GM21528 (cell line): ENCODE measurements around the gene HCN3.

Experiments
- ATAC-seq: cut with Tn5 transposase; IDR thresholded peaks from one replicate; pipeline ENCODE4 v1.9.1; 2021; ENCODE audit warnings: mild to moderate bottlenecking, moderate library complexity; ENCODE audit not compliant: unreplicated experiment, low FRiP score

HCN3 gene

DNA sequence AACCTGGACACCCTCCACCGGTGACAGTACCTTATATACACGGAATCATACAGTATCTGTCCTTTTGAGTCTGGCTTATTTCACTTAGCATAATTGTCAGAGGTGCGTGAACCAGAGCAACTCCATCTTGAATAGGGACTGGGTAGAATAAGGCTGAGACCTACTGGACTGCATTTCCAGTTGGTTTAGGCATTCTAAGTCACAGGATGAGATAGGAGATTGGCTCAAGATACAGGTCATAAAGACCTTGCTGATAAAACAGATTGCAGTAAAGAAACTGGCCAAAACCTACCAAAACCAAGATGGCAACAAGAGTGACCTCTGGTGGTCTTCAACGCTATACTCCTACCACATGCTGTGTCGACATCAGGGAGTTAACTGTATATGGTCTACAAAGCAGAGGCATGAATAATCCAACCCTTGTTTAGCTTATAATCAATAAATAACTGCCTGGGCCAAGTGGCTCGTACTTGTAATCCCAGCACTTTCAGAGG lies 30.0 kb downstream of the HCN3 start:
- no peak for ATAC-seq

DNA sequence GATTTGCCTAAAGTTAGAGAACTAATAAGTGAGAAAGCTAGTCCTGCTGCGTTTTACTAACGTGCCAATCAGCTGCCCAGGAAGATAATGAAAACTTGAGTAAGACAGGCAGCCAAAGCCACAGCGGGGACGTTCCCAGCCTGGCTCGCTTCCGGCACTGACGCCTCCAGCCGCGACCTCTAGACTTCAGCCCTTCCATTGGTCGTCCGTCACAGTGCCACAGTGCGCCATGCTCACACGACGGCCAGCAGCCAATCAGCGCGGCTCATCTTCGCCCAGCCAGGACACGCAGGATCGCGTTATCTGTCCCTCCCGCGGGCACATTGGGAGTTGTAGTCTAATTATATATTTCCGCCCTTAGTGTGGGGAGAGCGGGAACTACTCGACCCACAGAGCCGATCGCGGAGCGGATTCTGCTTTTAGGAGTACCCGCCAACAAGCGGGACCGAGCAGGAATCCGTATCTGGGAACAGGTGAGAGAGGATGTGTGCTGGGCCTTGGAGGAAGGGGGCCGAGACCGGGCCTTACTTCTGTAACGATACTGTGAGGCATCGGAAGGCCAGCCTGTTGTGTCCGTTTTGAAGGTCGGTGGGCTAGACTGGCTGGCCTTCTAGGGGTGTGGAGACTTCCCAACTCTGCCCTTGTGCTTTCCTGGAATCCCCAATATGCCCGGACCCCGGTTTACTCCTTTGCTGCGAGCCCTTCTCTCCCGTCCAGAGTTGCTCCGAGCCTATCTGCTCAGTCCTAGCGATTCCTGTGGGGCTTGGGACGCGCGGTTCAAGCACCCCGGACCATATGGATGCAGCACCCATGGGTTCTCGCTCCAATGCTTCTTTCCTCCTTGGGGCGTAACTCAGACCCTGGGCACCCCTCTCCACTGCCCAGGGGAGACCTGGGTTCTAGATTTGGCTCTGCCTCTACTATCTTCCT lies 31.5 kb downstream of the HCN3 start, which contains the start of gene FDPS:
TSS of gene FDPS (plus strand) at position 374 of the 930 bp plus-strand sequence. CDS start 924 bp downstream, outside the sequence.
- ATAC-seq: peak; percentile 90

DNA sequence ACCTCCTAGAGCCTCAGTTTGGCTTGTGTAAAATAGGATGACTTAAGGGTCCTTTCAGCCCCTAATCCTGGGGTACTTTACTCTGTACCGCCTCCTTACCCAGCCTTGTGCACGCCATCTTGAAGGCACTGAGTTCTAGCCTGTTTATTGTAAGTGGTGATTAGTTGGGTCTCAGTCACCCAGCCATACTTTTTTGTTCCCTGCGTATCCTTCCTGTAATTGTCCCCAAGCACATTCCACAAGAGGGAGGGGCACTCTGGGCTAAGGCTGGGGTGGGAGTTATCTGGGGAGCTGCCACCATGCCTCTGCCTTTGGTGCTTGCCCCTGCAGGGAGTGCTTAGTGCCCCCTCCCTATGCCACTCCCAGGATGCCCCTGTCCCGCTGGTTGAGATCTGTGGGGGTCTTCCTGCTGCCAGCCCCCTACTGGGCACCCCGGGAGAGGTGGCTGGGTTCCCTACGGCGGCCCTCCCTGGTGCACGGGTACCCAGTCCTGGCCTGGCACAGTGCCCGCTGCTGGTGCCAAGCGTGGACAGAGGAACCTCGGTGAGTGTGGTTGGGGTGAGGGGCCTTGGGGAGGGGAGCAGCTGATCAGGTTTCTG lies 32.3 kb downstream of the HCN3 start:
- ATAC-seq: no peak

DNA sequence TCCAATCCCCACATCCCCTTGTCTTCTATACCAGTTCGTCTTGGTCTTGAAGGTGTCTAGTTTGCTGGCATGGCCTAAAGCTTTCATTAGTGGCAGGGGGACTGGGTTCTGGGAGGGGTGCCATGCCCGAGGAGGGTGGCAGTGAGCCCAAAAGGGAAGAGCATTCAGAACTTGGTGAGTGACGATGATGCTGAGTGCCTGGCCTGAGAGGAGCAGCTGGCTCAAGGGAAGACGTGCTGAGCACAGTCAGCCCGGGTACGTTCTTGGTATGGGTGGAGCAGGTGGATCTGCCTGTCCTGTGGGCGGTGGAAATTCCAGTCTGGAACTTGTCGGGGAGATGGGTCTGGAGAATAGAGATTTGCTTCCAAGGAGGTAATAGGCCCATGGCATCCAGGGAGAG lies 36.0 kb downstream of the HCN3 start:
- no peak for ATAC-seq

DNA sequence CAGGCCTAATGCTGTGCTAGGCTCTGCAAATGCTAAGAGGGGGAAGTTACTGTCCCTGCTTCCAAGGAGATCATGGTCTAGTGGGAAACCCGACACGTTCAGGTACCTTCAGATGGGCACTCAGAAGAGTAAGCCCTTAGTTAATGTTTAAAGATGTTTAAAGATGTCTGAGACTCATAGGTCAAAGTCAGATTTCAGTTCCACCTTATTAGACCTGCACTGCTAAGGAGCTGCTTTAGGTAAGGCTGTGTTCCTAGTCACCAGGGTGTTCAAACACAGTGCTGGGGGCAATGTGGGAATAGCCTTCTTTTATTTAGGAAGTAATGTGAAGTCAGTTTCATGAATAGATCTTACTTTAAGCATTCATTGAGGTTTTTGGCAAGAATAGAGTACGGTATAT lies 39.7 kb downstream of the HCN3 start:
- ATAC-seq: no peak

DNA sequence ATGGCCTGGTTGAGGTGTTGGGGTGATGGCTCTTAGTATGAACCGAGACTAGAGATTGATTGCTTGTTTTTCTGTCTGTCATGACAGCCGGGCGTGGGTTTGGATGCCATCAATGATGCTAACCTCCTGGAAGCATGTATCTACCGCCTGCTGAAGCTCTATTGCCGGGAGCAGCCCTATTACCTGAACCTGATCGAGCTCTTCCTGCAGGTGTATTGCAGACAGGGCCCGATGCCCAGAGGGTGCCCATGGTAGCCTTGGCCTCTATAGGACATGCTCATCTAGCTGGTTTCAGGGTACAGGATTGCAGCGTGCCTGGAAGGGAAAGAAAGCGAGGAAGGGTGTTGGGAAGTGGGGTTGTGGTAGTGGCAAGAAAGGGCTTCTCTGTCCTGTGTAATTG lies 40.8 kb downstream of the HCN3 start:
- ATAC-seq: no peak

DNA sequence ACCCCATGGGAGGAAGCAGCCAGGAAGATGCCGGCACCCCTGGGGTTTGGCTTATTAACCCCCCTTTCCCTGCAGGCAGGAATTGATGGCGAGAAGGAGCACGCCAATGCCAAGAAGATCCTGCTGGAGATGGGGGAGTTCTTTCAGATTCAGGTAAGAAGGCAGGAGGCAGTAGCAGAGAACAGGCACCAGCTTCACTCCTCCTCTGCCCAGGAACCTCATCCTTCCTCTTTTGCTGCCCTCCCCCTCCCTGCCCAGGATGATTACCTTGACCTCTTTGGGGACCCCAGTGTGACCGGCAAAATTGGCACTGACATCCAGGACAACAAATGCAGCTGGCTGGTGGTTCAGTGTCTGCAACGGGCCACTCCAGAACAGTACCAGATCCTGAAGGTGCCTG lies 42.3 kb downstream of the HCN3 start:
- ATAC-seq: no peak

DNA sequence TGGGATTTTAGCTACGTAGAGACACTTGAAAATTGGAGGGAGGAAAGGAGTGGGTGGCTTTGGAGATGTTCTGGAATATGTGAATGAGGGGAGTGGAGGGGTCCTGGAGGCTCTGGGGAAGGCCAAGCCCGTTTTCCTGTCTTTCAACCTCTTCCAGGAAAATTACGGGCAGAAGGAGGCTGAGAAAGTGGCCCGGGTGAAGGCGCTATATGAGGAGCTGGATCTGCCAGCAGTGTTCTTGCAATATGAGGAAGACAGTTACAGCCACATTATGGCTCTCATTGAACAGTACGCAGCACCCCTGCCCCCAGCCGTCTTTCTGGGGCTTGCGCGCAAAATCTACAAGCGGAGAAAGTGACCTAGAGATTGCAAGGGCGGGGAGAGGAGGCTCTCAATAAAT lies 43.0 kb downstream of the HCN3 start:
- no peak for ATAC-seq

DNA sequence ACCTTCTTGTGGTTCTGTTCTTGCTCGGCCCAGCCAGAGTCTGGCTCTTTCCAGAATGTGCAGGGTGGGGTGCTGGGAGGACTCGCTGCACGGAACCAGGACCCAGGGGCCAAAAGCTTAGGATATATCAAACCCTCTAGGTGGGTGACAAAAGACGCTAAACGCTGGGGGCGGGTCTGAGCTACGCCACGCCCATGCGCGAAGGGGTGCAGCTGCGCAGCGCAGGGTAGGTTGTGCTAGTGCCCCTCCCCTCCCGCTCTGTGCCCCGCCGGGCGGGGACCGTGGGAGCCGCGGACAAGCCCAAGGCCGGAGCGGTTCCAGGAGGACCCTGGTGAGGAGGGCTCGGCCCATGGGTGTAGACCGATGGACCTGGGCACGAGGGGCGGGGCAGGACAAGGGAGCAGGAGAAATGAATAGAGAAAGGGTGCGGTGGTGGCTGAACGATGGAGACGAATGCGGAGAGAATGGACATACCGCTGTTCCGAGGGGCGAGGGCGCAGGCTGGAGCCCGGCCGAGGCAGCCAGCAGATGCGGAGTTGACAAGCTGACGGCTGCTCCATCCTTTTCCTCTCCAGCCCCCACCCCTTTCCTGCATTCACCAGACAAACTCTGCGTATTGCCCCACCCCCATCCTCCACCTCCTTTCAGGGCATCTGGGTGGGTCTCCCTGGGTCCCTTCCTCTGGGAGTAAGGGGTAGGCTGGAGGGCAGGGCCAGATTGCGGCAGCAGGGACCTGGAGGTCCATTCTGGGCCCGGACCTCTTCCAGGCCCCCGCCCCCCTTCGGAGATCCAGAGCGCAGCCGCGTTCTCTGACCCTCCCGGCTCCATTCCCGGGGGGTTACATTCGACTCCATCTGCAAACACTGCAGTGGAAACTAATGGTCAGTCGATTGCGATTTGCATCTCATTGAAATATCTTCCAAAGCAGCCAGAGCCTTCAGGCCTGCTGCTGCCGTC lies 43.7 kb downstream of the HCN3 start, which contains the start of gene RUSC1:
TSS of gene RUSC1 (plus strand) at position 234 of the 957 bp plus-strand sequence. CDS start 880 bp downstream, outside the sequence.
- no peak for ATAC-seq

DNA sequence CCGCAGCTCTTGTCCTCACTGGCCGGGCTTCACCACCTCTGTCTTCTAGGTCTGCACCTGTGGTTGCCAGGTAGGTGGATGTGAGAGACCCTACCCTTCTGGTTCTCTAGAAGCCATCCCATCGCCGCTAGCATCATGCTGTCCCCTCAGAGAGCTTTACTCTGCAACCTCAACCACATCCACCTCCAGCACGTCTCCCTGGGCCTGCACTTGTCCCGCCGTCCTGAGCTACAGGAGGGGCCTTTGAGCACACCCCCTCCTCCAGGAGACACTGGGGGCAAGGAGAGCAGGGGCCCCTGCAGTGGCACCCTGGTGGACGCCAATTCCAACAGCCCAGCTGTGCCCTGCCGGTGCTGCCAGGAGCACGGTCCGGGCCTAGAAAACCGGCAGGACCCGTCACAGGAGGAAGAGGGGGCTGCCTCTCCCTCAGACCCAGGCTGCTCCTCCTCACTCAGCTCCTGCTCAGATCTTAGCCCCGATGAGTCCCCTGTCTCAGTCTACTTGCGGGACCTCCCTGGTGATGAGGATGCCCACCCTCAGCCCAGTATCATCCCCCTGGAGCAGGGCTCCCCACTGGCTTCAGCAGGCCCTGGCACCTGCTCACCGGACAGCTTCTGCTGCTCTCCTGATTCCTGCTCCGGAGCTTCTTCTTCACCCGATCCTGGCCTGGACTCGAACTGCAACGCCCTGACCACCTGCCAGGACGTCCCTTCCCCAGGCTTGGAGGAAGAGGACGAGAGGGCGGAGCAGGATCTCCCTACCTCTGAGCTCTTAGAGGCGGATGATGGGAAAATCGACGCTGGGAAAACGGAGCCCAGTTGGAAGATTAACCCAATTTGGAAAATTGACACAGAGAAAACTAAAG lies 44.6 kb downstream of the HCN3 start:
- no peak for ATAC-seq

DNA sequence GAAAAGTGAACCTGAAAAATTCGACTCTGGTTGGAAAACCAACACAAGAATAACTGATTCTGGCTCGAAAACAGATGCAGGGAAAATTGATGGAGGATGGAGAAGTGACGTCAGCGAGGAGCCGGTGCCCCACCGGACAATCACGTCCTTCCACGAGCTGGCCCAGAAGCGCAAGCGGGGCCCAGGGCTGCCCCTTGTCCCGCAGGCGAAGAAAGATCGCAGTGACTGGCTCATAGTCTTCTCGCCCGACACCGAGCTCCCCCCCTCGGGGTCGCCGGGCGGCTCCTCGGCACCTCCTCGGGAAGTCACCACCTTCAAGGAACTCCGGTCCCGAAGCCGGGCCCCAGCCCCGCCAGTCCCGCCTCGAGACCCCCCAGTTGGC lies 45.3 kb downstream of the HCN3 start:
- no peak for ATAC-seq

DNA sequence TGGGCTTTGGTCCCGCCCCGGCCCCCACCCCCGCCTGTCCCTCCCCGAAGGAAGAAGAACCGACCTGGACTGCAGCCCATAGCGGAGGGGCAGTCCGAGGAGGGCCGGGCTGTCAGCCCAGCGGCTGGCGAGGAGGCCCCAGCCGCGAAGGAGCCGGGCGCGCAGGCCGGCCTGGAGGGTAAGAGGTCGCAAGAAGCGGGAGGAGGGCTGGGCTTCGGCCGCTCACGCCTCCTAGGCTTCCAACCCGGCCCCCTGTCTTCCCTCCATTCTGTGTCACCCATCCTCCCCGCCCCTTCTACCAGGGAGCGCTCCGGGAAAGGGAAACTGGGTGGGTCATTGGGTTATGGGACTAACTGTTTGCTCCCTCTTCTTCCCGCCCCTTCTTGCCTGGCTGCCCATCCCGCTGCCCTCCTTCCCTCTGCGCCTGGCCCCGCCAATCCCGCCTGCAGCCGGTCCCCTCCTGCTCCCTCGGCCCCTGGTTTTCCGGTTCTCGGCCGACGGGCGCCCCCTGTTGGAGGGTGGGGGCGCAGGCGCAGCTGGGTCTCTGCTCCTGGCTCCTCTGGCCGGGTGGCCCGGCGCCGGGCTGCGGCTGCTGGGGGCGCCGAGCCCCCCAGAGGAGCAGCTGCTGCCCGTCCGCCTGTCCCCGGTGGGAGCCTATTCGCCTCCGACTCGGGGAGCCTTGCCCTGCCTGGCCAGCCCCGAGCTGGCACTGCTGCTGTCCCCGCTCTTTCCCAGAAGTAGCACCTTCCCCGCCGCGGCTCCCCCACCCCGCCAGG lies 45.9 kb downstream of the HCN3 start:
- ATAC-seq: peak; percentile 51

DNA sequence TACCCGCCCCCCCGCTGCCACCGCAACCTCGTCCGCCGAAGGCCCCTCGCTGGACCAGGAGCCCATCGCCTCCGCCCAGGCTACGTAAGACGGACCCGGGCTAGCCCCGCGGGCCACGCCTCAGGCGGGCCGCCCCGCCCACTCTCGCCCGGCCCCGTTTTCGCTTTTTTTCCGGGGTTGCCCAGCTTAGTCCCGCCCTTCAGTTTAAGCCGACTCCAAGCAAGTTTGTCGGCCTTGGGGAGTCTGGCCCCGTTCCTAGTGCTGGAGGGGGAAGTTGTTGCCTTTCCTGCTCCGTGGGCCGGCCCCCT lies 46.4 kb downstream of the HCN3 start:
- ATAC-seq: peak; percentile 41

DNA sequence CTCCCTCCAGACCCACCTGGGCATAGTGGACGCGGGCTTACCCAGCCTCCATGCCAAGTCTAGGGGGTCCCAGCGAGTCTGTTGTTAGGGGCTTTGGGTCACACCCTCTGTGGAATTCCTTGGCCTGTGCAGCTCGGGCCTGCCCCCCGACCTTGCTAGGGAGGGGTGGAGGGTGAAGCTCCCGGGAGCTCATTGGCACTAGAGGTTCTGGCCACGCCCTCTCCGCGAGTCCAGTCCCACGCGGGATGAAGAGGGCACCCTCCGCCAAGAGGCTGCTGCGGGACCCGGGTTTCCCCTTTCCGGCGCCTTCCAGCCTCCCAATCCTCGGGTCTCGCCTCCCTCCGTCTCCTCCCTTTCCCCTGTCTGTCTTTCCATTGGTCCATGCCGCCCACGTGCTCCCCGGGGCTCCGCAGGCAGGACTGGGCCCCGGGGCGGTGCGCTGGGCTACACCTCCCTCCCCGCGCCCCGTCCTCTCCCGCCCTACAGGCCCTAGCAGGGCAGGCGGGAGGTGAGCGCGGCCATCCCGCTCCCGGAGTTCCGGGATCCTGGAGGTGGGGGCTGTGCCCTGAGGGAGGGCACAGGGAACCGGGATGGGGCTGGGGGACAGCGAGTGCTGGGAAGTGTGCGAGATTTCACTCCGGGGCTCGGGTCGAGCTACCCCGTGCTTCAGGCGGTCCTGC lies 46.9 kb downstream of the HCN3 start:
- ATAC-seq: peak; percentile 58

DNA sequence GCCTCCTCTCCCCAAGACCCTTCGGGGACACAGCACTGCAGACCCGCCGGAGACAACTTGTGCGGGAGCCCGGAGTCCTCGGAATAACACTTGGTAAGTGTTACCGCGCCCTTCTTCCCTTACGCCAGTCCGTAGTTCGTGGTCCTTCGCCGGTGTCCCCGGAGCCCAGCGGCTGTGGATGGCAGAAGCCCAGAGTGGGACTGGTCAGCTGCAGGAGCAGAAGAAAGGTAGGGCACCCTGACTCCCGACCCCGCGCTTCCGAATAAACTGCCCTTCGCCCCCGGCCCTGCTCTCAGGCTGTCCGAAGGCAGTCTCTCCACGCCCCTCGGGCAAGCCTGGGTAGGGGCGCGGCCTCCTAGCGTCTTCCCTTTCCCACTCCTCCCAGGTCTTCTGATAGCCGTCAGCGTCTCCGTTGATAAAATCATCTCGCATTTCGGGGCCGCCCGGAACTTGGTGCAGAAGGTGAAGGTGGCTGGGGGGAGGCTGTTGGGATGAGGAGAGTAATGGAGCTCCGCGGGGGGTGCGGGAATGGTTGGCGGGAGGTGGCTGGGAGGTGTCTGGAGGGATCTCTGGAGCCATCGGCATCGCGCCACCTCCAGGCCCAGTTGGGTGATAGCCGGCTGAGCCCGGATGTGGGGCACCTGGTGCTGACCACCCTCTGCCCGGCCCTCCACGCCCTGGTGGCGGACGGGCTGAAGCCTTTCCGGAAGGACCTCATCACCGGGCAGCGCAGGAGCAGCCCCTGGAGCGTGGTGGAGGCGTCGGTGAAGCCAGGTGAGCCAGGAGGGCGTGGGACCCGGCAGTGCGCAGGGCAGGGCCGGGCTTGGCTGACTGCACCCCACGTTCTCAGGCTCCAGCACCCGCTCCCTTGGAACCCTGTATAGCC lies 47.7 kb downstream of the HCN3 start:
- ATAC-seq: no peak

DNA sequence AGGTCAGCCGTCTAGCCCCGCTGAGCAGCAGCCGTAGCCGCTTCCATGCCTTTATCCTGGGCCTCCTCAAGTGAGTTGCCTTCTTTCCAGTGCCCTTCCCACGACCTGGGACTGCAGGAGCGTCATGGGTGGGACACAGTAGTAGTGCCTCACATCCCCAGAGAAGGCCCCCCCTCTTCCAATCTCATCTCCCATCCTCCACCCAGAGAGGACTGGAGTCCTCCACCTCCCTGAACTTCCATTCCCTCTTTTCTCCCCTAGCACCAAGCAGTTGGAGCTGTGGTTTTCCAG lies 48.3 kb downstream of the HCN3 start:
- no peak for ATAC-seq

DNA sequence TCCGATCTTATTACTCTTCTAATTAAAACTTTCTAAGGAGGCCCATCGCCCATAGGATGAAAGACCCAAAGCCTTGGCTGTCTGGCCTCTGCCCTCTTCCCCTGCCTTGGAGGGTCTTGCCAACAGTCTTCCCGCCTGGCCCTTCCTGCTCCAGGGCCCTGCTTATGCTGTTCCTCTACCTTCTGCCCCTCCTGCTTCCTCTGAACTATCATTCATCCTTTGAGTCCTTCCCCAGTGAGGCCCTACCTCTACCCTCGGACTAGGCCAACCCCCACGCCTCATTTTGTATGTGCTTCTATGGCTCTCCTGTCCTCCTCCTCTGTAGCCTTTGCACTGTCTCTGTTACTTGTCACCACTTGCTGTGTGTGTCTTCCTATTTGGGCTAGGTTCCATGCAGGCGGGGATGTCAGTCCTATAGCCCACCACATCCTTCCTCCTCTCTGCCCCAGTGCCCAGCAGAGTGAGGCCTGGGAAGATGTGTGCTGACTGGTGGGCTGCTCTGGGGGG lies 48.8 kb downstream of the HCN3 start:
- no peak for ATAC-seq
